Measurements from ENCODE around the gene SEMA5A. TPM values are rescaled to one million over a fixed set of nuclear protein-coding genes. Genes with fewer than 3 reads are reported as not detected.

The SEMA5A gene
- total RNA-seq, 1 donor from 2014 or later, result 0.51 TPM

- no peak for DNase-seq
- H3K27me3 Mint-ChIP-seq (ENCODE audit: unreplicated experiment), result no peaks in the 10 kb centered on the region
- no peak overlapping the region for H3K27ac Mint-ChIP-seq (ENCODE audit: unreplicated experiment)
- H3K9me3 Mint-ChIP-seq (ENCODE audit: unreplicated experiment), result peaks cover 2% of the 10 kb centered on the region
- H3K4me1 Mint-ChIP-seq (ENCODE audit: low read depth, unreplicated experiment), result no peaks in the 10 kb centered on the region
- H3K4me3 Mint-ChIP-seq (ENCODE audit: unreplicated experiment), result no peak overlapping the region
- TF ChIP-seq CTCF (IDR thresholded peaks at IDR 0.05; ENCODE audit: partially characterized antibody, unreplicated experiment), result no peak
- H3K36me3 Mint-ChIP-seq (ENCODE audit: unreplicated experiment), result no peaks in the 10 kb centered on the region
Observed at GRCh38 chr5:9176641-9177040, 369.2 kb downstream of the SEMA5A start.

DNA sequence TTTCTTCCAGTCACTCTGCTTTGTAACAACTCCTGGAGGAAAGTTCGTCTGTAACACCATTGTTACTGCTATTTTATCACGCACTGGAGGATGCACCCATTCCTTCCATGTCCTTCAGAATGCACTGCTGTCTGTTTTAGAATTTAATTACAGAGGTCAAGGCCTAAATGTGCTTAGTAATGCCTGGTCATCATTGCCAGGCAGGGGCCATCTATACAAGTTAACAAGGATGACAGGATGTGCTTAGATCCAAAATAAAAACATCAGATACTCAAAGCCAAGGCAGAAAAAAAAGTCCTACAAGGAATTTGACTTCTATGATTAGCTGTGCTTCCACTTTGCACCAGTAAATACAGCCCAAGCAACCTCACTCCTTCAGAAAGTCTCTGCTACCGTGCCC is 371.4 kb downstream of the SEMA5A start:
- no peak for DNase-seq
- H3K9me3 Mint-ChIP-seq (ENCODE audit: unreplicated experiment), result peaks cover 2% of the 10 kb centered on the region
- no peak overlapping the region for H3K27ac Mint-ChIP-seq (ENCODE audit: unreplicated experiment)
- TF ChIP-seq CTCF (IDR thresholded peaks at IDR 0.05; ENCODE audit: partially characterized antibody, unreplicated experiment), result no peak
- H3K27me3 Mint-ChIP-seq (ENCODE audit: unreplicated experiment), result no peaks in the 10 kb centered on the region
- no peaks in the 10 kb centered on the region for H3K4me1 Mint-ChIP-seq (ENCODE audit: low read depth, unreplicated experiment)
- H3K4me3 Mint-ChIP-seq (ENCODE audit: unreplicated experiment), result no peak overlapping the region
- no peaks in the 10 kb centered on the region for H3K36me3 Mint-ChIP-seq (ENCODE audit: unreplicated experiment)

DNA sequence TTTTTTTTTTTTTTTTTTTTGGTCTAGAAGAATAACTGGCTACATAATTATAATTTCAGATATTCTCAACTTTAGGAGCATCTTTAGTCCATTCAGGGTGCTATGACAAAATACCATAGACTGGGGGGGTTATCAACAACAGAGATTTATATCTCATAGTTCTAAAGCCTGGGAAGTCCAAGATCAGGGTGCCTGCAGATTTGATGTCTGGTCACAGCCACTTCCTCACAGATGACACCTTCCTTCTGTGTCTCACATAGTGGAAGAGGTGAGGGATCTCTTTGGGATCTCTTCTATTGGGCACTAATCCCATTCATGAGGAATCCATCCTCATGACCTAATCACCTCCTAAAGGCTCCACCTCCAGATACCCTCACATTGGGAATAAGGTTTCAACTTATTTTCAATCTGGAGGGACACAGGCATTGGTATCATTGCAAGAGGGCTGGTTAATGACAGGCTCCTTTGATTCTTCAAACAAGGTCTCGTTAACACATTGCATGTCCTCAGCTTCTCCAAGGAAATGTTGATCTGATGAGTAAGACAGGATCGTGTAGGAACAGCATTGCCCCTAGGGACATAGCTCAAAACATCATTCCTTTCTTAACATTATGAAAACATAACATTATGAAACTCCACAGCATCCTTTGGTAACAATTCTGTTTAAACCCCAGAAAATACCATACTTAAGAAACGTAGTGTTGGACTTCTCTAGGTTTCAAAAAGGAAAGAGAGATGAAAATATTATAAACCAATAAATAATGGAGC is 372.4 kb downstream of the SEMA5A start:
- peaks cover 1% of the 10 kb centered on the region for H3K27me3 Mint-ChIP-seq (ENCODE audit: unreplicated experiment)
- H3K27ac Mint-ChIP-seq (ENCODE audit: unreplicated experiment), result no peak overlapping the region
- DNase-seq, result no peak
- no peaks in the 10 kb centered on the region for H3K4me1 Mint-ChIP-seq (ENCODE audit: low read depth, unreplicated experiment)
- H3K4me3 Mint-ChIP-seq (ENCODE audit: unreplicated experiment), result no peak overlapping the region
- no peak for TF ChIP-seq CTCF (IDR thresholded peaks at IDR 0.05; ENCODE audit: partially characterized antibody, unreplicated experiment)
- H3K36me3 Mint-ChIP-seq (ENCODE audit: unreplicated experiment), result no peaks in the 10 kb centered on the region
- peaks cover 2% of the 10 kb centered on the region for H3K9me3 Mint-ChIP-seq (ENCODE audit: unreplicated experiment)

DNA sequence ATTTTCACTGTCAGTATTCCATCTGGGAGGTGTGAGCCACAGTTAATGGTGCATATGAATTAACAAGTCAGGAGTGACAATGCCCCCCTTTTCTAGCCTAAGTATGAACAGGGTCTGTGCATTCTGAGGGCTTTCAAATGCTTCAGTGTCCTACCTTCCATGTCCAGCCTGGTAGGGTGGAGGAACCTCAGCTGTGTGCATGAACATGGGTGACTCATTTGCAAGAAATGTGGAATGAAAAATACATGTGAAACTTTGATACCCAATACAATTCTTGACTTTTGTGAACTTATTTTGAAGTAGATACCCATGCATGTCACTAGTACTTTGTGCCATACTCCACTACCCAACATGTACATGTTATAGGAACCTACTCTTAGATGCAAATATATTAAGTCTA is 375.8 kb downstream of the SEMA5A start:
- peaks cover 1% of the 10 kb centered on the region for H3K27me3 Mint-ChIP-seq (ENCODE audit: unreplicated experiment)
- no peak for DNase-seq
- peaks cover 4% of the 10 kb centered on the region for H3K36me3 Mint-ChIP-seq (ENCODE audit: unreplicated experiment)
- no peaks in the 10 kb centered on the region for H3K4me1 Mint-ChIP-seq (ENCODE audit: low read depth, unreplicated experiment)
- no peak for TF ChIP-seq CTCF (IDR thresholded peaks at IDR 0.05; ENCODE audit: partially characterized antibody, unreplicated experiment)
- no peak overlapping the region for H3K27ac Mint-ChIP-seq (ENCODE audit: unreplicated experiment)
- no peaks in the 10 kb centered on the region for H3K9me3 Mint-ChIP-seq (ENCODE audit: unreplicated experiment)
- H3K4me3 Mint-ChIP-seq (ENCODE audit: unreplicated experiment), result no peak overlapping the region

GRCh38 chr5:9169557-9169902 is 376.3 kb downstream of the SEMA5A start:
- Mint-ChIP-seq H3K4me1 (ENCODE audit: low read depth, unreplicated experiment) (no peaks in the 10 kb centered on the region), H3K9me3 (ENCODE audit: unreplicated experiment) (no peaks in the 10 kb centered on the region), H3K36me3 (ENCODE audit: unreplicated experiment) (peaks cover 4% of the 10 kb centered on the region), H3K27ac (ENCODE audit: unreplicated experiment) (no peak overlapping the region), H3K4me3 (ENCODE audit: unreplicated experiment) (no peak overlapping the region), H3K27me3 (ENCODE audit: unreplicated experiment) (peaks cover 1% of the 10 kb centered on the region)
- TF ChIP-seq CTCF (IDR thresholded peaks at IDR 0.05; ENCODE audit: partially characterized antibody, unreplicated experiment), result no peak
- DNase-seq, result no peak
